HL-60/S4 treated with retinoic acid at 250 ng/mL for 4 days and 3 days (cell line): ENCODE measurements around the gene KDM2A.

ENCODE experiments used
- in situ Hi-C: fragments of 300-500 bp; cut with MboI; formaldehyde crosslinking; loops from 2 replicates; pipeline ENCODE4 v1.7.0; 2022; ENCODE audit warnings: low sequenced_read_pairs

The KDM2A gene

GRCh38 chr11:67299471-67300191 is 180.6 kb downstream of the KDM2A start:
- in situ Hi-C loops: no loop called here

DNA sequence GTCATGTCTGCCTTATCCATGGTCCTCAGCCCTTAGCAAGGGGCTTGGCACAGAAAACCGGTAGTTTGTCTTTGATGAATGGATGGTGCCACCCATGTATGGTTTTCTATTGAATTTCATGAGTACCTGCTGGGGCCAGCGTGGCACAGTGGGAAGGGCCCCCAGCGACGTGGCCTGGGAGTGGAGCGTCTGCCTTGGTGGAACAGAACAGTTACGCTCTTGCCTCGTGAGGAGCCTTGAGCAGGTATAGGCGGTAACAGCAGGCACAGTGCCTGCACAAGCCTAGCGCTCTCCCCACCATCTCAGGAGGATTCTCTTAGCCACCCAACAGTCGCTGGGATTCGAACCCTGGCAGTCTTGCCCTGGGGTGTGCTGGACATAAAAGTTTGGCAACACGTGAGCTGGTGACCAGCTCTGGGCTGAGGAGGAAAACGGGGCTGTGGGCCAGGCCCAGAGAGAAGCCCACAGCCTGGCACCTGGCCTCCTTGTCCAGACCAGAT is 181.2 kb downstream of the KDM2A start:
- in situ Hi-C loops: no loop called here

DNA sequence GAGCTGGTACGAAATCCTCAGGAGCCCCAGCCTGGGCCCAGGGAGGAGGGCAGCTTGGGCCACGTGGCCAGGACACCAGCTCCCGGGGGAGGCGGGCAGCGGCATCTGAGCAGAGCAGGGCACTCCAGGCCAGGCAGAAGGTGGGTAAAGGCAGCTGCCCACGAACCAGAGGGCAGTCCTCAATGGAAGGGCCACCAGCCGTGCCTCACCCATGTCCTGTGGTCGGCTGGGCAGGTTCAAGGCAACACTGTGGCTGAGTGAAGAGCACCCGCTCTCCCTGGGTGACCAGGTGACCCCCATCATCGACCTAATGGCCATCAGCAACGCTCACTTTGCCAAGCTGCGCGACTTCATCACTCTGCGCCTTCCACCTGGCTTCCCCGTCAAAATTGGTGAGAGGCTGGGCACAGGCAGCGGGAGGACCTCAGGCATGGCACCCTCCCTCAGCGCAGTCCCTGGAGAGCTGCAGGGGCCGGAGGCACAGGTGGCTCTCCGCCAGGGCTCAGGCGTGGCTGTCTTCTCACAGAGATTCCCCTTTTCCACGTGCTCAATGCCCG is 181.8 kb downstream of the KDM2A start:
- in situ Hi-C loops: no loop called here

DNA sequence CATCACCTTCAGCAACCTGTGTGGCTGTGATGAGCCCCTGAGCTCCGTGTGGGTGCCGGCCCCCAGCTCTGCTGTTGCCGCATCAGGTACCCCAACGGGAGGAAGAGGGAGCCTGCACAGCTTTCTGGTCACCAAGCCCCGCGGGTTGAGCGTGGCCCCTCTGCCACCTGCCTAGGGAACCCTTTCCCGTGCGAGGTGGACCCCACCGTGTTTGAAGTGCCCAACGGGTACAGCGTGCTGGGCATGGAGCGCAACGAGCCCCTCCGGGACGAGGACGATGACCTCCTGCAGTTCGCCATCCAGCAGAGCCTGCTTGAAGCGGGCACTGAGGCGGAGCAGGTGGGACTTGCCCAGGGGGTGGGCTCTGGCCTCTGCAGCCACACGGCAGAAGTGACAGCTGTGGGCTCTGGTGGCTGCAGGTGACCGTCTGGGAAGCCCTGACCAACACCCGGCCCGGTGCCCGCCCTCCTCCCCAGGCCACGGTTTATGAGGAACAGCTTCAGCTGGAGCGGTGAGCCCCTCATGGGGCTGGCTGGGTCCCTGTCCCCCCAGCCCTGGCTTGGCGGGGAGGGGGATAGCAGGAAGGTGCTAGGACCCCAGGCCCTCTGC is 182.4 kb downstream of the KDM2A start:
- in situ Hi-C loops: no loop called here

DNA sequence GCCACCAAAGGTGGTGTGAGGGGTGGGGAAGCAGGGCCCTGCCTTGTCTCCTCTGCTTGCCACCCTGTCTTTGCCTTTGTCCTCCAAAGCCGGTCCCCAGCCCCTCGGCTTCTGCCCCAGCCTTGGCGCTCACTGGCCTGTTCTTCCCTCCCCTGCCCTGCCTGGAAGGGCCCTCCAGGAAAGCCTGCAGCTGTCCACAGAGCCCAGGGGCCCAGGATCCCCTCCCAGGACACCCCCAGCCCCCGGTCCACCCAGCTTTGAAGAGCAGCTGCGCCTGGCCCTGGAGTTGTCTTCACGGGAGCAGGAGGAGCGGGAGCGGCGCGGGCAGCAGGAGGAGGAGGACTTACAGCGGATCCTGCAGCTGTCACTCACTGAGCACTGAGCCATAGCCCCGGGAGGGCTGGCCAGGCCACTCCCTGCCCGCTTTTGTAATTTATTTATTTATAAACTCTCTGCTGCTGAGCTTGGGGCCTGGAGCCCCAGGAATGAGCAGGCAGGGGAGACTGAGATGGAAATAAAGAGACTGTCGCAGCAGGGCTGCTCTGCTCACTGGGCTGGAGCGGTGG is 183.0 kb downstream of the KDM2A start:
- in situ Hi-C loops: no loop called here

DNA sequence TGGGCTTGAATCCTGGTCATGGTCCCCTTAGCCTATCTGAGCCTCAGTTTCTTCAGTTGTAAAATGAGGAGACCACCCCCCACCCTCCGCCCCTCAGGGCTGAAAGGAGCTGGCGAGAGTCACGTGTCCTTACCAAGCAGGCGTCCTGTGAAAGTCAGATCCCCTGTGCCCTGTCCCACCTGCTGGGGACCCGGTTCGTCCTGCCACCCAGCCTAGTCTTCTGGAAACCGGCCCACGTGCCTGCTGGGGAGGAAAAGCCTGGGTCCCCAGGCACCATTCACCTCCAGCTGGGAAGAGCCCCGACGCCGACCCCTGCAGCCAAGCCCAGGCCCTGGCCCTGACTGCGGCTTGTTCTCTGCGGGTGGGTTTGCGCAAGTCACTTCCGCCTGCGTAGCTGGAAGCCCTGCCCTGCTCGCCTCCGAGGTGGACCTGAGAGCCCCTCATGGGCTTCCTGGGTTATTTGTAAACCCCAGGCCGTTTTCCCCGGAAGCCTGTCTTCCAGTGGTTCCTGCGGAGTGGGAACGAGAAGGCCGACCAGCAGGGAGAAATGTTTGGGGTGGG is 183.6 kb downstream of the KDM2A start:
- in situ Hi-C loops: no loop called here

DNA sequence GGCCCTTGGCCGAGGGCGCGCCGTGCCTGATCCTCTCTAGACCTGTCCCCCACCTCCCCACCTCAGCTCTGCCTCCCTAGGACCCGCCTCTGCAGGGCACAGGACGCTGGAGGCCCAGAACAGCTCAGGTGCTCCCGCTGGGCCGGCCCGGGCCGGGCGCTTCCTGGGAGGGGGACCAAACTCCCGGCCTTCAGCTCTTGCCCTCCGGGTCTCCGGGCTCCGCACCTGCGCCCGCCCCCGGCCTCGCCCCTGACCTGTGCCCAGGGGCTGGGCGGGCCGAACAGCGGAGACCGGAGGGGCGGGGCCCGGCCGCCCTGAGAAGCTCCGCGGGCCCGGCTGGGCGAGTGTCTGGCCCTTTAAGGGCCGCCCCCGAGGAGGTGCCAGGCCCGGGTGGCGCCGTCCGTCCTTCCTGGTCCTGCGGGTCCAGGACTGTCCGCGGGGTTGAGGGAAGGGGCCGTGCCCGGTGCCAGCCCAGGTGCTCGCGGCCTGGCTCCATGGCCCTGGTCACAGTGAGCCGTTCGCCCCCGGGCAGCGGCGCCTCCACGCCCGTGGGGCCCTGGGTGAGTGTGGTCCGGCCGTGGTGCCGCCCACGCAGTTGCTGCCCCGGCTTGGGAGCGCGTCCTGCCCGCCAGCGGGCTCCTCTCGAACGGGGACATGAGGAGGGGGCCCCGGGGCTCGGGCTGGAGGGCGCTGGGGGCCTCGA is 184.2 kb downstream of the KDM2A start, which contains the start of gene SSH3:
Gene SSH3 (plus strand): TSS at position 399 of the 703 bp plus-strand sequence. CDS start 96 bp downstream, at position 495.
- in situ Hi-C loops: no loop called here

DNA sequence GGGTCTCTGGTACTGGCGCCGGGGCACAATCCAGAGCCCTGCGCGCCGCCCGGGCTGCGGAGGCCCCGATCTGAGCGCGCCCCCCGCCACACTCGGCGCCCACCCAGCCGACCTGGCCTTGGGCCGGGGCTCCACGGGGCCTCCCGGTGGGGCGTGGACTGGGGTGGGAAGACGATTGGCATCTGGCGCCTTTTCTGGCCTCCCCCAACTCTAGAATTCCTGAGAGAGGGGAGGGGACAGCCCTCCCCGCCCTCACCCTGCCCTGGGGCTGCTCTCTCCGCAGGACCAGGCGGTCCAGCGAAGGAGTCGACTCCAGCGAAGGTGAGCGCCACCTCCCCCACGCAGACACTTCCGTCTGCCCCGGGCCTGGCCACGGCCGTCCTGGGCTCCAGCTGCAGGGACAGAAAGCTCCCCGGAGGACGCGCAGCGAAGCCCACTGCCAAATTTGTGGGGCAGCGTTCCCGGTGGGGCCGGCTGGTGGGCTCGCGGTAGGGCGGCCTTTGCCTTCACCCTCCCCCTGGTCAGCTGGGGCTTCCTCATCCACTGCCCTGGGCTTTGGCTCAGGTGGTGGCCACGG is 184.9 kb downstream of the KDM2A start:
- in situ Hi-C loops: no loop called here

DNA sequence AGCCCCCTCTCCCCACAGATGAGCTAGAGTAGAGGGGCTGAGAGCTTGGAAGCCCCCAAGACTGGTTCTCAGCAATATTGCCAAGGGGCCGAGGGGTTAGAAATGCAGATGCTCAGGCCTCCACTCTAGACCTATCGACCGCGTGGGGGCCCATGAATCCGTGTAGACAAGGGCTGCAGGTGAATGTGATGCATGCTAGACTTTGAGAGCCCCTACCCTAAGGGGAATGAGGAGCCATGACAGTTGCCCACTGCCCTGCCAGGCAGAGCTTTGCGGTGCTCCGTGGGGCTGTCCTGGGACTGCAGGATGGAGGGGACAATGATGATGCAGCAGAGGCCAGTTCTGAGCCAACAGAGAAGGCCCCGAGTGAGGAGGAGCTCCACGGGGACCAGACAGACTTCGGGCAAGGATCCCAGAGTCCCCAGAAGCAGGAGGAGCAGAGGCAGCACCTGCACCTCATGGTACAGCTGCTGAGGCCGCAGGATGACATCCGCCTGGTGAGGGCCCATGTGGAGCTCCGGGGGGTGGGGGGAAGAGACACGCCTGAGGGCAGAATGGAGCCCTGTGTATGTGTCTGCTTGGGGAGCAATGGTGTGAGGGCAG is 185.5 kb downstream of the KDM2A start:
- in situ Hi-C loops: no loop called here

GRCh38 chr11:67306769-67307544 is 187.9 kb downstream of the KDM2A start:
- in situ Hi-C loops: no loop called here

GRCh38 chr11:67307545-67308001 is 188.5 kb downstream of the KDM2A start:
- in situ Hi-C loops: no loop called here
